ENCODE data around the gene INSM1.

INSM1 gene

DNA sequence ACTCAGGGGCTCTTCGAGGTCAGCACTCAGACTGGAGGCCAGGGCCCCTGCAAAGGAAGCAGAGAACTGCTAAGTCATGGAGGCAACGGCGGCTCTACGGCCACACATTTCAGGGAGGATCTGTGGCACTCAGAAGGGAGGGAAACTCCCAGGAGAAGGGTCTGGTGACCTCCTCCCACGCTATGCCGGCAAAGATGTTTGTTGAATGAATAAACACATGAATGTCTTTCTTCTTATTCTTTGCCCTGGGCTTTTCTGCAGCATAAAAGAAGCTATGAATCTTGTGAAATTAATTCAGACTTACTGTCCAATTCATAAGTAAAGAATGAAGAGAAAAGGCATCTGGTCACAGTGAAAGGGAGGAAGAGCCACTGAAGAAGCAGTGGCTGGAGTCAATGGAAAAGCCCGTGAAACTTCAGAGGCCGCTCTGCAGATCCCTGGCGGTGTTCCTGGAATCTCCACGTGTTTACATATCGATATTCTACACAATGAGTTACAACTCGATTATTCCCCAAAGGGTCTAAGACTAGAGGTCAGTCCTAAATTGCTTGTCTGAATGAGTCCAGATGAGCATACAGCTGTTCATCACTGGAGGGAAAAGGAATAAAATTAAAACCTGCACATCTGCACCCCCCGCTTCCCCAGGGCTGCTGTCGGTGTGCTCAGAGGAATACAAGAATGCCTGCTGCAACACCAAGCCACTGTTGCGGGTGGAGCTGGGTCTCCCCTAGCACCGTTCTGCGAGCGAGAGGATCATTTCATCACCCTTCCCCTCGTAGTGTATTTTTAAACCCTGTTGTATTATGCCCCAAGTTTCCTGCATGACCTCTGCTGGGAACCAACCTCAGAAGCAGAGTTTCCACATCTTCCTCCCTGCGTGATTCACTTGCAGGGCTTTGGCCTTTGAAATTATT, 25.6 kb downstream of the INSM1 start:
- no peak for DNase-seq (ENCODE audit: low read depth in 2 of 2)

DNA sequence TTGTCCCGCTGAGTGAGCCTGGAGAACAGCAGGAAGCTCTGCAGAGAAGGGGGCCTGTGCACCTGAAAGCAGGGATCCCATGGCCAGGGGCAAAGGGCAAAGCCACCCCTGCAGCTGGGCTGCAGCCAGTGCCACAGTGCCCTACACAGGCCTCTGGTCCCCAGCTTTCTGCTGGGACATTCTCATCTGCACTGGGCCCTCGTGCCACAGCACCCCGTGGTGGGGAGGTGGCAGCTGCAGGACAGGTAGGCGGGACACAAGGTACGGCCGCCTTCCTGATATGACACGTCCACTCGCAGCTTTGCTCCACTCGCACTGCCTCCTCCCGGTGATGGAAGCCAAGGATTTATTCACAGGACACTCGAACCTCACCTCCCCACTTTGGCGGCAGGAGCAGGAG, 27.2 kb downstream of the INSM1 start:
- no peak for DNase-seq (ENCODE audit: low read depth in 2 of 2)

DNA sequence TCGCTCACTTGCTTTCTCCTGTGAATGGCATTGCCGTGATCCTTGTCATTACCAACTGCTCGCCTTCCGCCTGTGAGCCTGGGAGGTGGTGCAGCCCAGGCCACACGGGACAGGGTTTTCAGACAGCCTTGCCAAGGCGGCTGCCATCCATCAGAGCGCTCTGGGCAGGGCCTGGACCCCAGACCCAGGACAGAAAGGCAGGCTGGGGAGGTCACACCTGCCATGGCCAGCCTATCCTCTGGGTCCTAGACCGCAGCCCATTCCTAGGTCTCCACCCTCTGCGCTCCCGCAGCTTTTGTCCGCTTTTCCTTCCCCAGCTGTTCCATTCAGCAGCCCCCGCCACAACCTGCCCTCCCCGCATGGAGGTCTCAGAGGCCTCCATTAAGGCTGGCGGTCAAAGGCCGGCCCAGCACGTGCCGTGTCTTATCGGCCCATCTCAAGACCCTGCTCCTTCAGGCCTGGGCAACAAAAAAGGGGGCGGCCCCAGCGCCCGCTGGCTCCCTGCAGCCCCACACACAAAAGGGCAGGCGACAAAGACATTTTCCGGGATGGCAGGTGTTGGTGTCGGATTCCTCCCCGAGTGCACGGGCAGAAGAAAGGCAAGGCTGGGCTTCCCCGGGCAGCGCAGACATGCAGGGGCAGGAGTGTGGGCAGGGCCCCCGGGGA, 28.1 kb downstream of the INSM1 start:
- no peak for DNase-seq (ENCODE audit: low read depth in 2 of 2)

DNA sequence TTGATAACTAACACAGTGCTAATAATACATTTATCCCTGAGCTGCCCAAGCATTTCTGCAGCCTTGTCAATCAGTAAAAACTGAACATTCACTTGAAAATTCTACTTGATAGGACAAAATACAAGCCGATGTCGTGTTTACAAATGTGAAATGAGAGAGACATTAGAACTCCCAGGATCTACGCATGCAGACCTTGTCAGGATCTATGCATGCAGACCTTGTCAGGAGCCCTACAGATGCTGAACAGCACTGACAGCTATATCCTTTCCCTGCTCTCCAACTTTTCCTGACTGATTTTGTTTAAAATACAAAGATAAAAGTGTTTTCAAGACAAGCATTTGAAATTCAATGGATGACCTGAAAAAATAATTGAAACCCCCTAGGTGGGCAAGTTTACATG, 28.9 kb downstream of the INSM1 start:
- DNase-seq (ENCODE audit: low read depth in 2 of 2): no peak

DNA sequence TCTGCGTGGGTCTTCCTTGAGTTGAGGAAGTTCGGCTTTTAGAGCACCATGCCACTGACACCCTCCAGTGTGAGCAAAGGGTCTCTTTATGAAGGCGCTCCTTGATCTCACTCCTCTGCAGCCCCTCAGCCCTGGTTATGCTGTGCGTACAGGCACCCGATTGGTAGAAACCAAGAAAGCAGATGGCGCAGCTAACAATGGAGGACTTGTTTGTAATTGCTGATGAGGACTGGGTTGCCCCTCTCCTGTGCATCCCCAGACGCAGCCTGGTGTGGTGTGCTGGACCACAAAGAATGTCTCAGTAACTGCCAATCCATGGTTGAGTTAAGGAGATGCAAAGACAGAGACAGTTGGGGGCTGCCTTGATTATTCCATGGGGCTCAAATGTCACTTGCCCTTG, 30.2 kb downstream of the INSM1 start:
- DNase-seq (ENCODE audit: low read depth in 2 of 2): no peak

DNA sequence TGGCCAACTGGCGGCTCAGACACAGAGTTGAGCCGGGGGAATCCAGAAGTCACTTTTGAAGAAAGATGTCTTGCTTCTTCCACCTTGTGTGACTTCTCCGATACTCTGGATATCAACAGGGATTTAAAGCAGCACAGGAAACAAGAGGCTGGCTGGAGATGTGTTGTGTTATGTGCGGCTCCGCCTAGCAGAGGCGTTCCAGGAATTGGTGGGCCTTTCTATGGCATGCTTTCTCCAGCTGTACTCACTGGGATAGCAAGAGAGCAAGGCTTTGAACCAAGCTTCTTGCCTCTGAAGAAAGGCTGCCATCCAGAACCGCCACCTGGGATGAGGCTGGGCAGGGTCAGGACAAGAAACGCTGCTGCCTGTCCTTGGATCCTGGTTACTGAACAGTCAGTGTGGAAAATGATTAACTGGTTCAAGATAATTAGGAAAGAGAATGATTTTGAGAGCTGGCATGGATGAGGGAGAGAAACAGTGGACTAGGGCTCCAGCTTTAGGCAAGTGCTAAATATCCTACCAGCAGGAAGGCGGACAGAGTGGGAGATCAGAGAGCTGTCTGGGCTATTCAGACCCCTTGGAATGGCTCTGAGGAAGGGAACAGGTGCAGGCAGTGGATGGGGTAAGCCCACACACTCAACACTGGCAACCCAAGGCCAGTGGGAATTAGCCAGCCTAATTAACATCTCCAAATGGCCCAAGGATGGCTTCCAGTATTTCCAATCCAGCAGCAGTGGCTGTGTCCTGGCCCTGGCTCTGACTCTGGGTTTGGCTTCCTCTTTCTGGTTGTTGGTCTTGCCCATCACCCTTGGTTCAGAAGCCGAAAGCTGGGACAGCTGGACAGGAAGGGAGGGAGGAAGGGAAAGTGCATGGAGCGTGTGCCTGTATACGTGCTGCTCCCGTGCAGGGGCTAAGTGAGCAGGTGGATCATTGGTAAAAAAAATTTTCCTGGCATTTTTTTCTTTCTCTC, 31.9 kb downstream of the INSM1 start:
- no peak for DNase-seq (ENCODE audit: low read depth in 2 of 2)

DNA sequence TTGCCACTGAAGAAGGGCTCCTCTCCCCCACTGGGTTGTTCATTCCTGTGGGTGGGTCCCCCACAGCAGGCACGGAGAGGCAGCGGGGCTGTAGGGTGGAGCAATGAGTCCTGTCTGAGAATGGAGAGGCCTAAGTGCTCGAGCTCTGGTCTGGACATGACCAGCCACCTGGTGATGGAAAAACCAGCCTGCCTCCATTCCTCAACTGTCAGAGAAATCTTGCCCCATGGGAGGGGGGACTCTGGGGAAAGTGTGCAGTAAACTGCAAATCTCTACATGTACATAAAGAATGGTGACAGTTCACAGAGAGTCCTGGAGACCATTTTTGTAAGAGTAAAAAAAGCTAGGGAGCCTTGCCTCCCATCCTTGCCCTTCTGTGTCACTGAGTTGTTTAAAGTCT, 34.1 kb downstream of the INSM1 start:
- DNase-seq (ENCODE audit: low read depth in 2 of 2): no peak

DNA sequence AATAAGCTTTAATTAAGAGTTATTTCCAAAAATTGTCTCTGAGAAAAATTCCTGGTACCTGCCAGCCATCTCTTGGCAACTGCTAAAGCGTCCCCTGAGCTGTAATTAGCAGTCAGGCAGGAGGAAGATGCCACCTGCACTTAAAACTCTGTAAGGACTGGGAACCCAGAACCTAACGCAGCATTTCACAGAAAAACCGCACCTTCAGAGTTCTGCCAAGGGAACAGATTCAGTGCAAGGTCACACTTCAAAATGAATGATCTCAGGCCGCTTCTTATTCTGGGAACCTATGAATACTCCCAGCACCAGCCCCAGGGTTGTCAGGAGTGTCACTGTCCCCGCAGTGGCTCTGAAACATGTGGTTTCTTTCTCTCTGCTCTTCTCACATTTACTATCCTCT, 36.7 kb downstream of the INSM1 start:
- no peak for DNase-seq (ENCODE audit: low read depth in 2 of 2)

DNA sequence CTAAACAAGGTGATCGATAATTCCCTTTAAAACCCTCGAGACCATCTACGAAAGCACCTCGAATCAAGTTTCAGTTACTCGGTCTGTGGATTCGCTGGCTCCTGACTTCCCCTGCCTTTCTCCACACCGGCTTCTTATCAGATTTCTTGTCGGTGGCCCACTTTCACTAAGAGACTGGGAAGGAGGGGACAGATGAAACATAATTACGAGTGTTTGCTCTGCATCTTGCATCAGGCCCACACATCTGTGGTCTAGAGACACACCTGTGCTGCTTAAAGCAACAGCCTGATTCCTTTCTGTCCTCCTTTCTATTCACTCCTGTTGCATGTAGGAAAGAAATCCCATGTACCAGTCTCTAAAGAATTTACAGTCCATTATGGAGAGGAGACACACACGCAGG, 37.7 kb downstream of the INSM1 start:
- DNase-seq (ENCODE audit: low read depth in 2 of 2): no peak

DNA sequence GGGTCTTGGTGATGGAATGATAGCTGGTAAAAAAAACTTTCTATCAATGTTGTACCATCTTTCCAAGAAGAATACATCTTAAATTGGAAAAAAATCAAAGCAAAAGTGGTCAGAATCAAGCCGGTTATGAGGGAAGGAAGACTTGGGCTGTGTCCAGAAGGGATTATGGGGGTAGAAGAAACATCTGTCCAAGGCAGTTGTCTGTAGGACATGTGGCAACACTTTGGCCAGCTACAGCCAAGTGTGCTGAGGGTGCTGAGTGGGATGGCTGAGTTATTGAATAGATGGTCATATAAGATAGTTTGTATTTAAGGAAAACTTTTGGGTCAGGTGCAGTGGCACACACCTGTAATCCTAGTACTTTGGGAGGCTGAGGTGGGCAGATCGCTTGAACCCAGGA, 38.4 kb downstream of the INSM1 start:
- no peak for DNase-seq (ENCODE audit: low read depth in 2 of 2)

DNA sequence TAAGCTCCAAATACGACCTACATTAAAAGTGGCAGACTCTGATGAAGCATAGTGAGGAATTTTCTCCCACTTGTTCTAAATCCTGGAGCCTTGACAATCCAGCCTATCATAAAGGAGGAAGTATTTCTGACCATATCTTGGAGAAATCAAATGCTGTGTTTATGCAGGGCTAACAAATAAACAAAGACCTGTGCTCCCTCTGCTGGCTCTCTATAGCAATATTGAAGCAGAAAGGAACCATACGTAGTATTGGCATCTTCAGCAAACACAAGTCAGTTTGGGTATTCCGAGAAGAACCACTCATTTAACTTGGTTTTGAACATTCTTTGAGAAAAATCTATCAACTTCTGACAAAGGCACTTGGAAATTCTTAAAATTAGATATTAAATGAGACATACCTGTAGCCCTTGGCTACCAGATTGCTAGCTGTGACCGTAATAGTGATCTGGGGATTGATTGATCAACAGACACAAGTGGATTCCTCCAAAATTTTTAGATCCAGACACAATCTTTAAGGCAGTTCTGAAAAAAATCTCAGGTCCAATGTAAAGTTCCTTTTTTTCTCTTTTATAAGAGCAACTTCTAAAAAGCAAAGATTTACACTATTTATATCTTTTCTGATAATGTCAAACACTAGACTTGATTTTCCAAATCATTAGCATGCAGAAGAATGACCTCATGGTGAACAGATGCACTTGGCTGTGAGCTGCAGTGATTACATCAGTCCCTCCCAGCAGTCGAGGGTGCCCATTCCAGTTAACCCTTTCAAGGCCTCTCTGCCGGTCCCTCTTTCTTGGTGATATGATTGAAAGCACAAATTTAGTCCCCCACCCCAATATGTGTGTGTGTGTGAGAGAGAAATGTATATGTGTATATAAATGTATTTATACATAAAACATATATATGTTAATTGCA, 40.2 kb downstream of the INSM1 start:
- no peak for DNase-seq (ENCODE audit: low read depth in 2 of 2)

DNA sequence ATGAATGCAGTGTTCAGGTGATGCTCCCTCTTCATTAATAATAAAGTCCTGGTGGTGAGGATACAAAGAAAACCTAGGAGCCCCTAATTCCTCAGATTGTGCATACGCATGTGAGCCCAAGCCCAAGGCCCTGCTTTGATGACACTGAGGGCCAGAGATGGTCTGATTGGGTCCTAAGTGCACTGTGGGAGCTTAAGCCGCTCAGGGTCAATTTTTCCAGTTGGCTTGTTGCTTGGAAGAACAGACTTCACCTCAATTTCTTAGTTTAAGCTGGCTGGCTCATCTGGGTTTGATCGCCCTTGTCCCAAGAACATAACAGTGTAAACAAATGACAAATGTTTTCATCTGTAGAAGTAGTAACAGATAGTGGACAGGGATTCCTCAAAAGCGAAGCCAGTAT, 41.4 kb downstream of the INSM1 start:
- DNase-seq (ENCODE audit: low read depth in 2 of 2): no peak

DNA sequence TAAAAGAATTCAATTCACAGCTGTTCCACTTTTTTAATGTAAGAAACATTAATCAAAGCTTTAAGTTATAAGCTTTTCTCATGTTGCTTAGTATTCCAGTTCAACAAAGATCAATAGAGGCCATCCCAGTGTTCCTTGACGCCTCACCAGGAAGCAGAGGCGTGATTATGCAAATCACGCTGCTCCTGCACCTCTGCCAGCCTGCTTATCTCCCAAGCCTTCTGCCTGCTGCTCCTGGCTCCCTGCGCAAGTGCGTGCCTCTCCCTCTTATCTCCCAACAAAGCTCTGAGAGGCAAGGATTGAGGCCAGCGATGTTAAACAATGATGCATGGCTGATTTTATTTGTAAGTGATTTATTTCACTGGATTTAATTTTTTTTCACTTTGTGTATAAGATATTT, 42.8 kb downstream of the INSM1 start:
- DNase-seq (ENCODE audit: low read depth in 2 of 2): no peak

DNA sequence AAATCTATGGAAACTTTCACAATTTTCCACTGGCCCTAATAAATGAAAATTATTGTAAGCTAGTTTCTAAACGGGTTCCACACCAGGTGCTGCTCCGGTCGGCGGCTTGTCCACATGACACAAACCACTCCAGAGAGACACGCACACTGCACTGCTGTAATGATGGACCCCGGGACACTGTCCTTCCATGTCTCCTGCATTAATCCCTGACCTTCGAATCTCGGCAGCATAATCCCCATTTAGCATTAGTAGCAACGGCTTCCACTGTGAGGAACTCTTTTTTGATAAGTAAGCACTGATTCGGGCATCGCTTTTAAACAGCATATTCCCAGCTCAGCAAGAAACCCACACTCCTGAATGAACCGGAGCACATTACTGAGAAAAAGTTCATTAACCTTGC, 43.5 kb downstream of the INSM1 start:
- no peak for DNase-seq (ENCODE audit: low read depth in 2 of 2)

DNA sequence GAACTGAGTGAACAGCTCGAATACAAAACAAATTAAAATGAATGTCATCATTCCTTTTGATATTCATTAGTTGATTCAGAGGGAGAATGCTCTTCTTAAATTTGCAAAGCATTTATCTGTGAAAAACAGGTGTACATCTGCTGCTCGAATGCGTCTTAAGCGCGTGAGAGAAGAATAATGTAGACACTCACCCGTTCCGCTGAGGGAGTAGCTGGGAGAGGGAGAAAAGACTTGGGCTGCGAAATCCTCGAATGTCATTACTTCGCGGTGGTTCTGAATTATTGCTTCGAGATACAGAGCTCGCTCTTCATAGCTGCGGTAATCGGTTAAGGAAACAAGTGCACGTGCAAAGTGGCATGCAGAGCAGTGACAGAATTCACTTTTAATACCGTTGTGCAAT, 43.9 kb downstream of the INSM1 start:
- no peak for DNase-seq (ENCODE audit: low read depth in 2 of 2)

DNA sequence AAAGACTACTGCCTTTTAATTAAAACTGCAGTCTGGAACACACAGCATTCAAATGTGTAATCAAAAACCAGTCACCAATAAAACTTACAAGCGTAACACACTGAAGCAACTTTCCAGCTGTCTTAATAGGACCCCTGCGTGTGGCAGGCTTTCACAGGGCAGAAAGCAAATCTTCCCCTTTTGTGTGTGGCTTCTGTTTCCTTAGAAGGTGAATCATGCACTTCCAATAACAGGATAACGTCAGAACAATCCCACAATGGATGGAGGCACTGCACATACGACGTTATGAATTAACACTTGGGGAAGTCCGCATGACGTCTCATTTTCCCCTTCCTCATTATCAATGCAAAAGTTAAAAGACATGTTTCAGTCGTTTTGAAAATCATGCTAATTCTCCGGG, 44.8 kb downstream of the INSM1 start:
- DNase-seq (ENCODE audit: low read depth in 2 of 2): peak; percentile 13 to 41

DNA sequence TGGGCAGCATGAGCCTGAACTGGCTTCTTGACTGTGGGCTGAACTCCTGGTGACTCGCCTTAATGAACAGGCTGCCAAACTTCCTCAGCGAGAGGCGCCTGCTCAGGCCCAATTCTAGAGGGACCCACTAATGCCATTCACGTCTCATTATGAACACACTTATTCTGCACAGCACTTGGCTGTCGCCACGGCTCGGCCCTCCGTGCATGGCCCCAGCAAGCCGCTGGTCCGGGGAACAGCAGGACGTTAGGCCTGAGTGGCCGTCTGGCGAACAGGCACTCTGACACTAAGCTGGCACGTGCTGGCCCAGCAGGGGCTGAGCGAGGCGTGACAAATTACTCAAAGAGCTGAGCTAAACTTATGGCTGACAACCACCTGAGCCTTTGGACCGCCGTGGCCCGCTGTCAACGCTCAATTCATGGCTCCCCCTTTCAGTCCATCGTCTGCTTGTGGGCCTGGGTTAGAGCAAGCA, 45.9 kb downstream of the INSM1 start:
- no peak for DNase-seq (ENCODE audit: low read depth in 2 of 2)

DNA sequence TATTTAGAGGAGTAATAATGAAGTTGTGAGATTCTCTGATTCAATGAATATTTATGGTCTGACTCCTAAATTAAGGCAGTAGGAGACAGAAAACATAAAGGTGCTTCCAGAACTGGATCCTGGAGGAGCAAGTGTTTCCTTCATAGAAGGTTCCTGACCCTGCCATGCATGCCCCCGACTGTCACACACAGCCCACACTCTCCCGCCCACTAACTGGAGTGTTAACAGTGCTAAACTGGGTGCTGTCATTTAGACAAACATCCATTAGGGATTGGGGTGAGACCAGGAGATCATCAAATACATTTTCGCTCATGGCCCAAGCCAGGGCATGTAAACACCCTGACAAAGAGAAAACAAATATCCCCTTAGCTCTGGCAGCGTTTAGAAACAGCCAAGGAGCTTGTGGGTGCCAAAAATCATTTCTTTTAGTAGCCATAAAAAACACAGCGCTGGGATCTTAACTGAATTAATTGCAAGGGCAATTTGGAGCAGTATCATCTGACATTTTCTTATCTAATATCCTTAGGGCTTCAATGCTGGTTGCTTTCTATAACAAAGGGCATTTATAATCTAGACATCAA, 46.8 kb downstream of the INSM1 start:
- no peak for DNase-seq (ENCODE audit: low read depth in 2 of 2)

DNA sequence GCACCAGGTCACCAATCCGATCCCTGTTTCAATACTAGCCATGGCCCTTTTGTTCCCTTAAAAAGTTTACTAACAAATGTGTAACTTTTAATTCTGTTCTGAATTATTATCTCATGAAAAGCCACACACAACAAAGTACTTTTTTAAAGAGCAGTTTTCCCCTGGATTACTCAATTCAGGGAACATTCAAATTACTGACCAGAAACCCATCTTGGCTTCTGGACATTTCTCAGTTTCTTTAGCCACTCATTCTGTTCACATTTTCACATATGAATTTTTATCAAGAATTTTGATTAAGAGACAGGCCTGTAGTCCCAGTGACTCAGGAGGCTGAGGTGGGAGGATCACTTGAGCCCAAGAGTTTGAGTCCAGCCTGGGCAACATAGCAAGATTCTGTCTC, 47.4 kb downstream of the INSM1 start:
- DNase-seq (ENCODE audit: low read depth in 2 of 2): no peak

DNA sequence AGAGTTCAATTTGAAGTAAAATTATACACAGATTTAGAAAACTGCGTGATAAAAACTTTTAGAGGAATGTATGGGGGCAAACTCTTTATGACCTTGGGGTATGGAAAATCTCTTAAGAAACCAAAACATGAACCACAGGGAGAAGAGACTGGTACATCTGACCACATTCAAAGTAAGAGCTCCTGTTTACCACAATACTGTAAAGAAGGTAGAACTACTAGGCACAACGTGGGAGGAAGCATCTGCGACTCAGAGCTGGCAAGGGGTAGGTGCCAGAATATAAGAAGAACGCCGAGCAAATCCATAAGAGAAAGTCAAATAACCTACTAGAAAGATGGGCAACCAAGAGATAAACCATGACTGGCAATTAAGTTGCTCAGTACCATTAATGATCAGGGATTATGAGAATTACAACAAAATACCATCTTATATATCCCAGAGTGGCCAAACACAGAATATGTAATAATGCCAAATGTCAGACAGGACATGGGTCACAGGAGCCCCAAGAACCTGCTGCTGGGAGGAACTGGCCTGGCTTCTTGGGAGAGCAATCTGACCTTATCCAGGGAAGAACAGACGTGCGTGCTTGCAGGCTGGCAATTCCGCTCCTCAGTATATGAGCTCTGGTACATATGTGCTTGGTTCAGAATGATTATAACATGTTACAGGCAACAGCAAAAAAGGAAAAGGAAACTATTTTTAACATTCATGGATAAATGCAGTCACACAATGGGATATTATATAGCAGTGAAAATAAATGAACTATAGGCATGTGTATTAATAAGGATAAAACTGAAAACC, 50.2 kb downstream of the INSM1 start:
- peak in 1 of 2 donors; percentile 18 for DNase-seq (ENCODE audit: low read depth in 2 of 2)

Measured in stimulated activated CD4-positive, alpha-beta T cell treated with anti-CD3 and anti-CD28 coated beads, Interleukin-4, amount 100 ng/mL, for 48 hours (primary cell).